SK-N-SH (cell line): ENCODE results near the gene RBMS3. TPM values are rescaled to one million over a fixed set of nuclear protein-coding genes. Genes with fewer than 3 reads are reported as not detected.

ENCODE experiments used
- CTCF ChIA-PET: fragments of 300-600, 350-600 bp; formaldehyde crosslinking; extraction: SDS; loops from one replicate; lab custom pipeline; 2021; lab: Yijun Ruan, JAX
- POLR2A ChIA-PET: fragments of 350-600 bp; sonication (Branson Sonifier 250); formaldehyde crosslinking; extraction: SDS; loops from one replicate; lab custom pipeline; 2020; ENCODE audit warnings: antibody characterized with exemption, inconsistent platforms; lab: Yijun Ruan, JAX
- DNase-seq: peaks from one replicate; pipeline ENCODE4 v3.0.0; 2012
- H2AFZ ChIP-seq: fragments of 200-600 bp; sonication (generic); 2 replicates; pipeline ENCODE4 v1.8.1; 2016; ENCODE audit warnings: antibody characterized with exemption, mild to moderate bottlenecking, low read depth
- H3F3A ChIP-seq: fragments of 200-600 bp; sonication (generic); replicated peaks from 2 replicates; pipeline ENCODE3; 2016; ENCODE audit warnings: antibody characterized with exemption, mild to moderate bottlenecking; ENCODE audit not compliant: insufficient read depth
- H3K27ac ChIP-seq, 2 experiments: fragments of 200-500 bp in 1 of 2; fragments of 200-600 bp in 1 of 2; sonication (Bioruptor generic) in 1 of 2; sonication (generic), shearing (Covaris generic) in 1 of 2; 2 replicates each; pipeline versions ENCODE4 v1.5.1 to v1.6.1; 2014 to 2016; ENCODE audit warnings: low read depth in 2 of 2, inconsistent platforms in 1 of 2, low read length in 1 of 2, mild to moderate bottlenecking in 1 of 2, mixed read lengths in 1 of 2
- H3K27me3 ChIP-seq: fragments of 200-600 bp; sonication (generic), shearing (Covaris generic); 2 replicates; pipeline ENCODE4 v1.6.1; 2016; ENCODE audit warnings: mixed run types; ENCODE audit not compliant: insufficient read depth
- H3K36me3 ChIP-seq, 2 experiments: fragments of 200-500 bp in 1 of 2; fragments of 200-600 bp in 1 of 2; sonication (Bioruptor generic) in 1 of 2; sonication (generic) in 1 of 2; replicated peaks in 1 of 2; 2 replicates each; pipeline versions ENCODE3 to v1.5.1; 2014 to 2016; ENCODE audit warnings: low read length in 1 of 2, mild to moderate bottlenecking in 1 of 2; ENCODE audit not compliant: insufficient read depth in 2 of 2, control insufficient read depth in 1 of 2
- H3K4me1 ChIP-seq, 2 experiments: fragments of 200-500 bp in 1 of 2; fragments of 200-600 bp in 1 of 2; sonication (Bioruptor generic) in 1 of 2; sonication (generic), shearing (Covaris generic) in 1 of 2; 2 replicates each; pipeline versions ENCODE4 v1.5.1 to v1.6.1; 2014 to 2016; ENCODE audit warnings: low read depth in 1 of 2, low read length in 1 of 2, mixed run types in 1 of 2; ENCODE audit not compliant: insufficient read depth in 2 of 2, control insufficient read depth in 1 of 2
- H3K4me2 ChIP-seq: fragments of 200-600 bp; sonication (generic), shearing (Covaris generic); 2 replicates; pipeline ENCODE4 v1.6.1; 2017; ENCODE audit warnings: mixed run types
- H3K4me3 ChIP-seq, 2 experiments: fragments of 200-500 bp in 1 of 2; fragments of 200-600 bp in 1 of 2; sonication (Bioruptor generic) in 1 of 2; sonication (generic), shearing (Covaris generic) in 1 of 2; 2 replicates each; pipeline versions ENCODE4 v1.5.1 to v1.8.1; 2014 to 2016; ENCODE audit warnings: low read depth in 2 of 2, inconsistent platforms in 1 of 2, low read length in 1 of 2, mild to moderate bottlenecking in 1 of 2, mixed read lengths in 1 of 2, moderate library complexity in 1 of 2
- H3K79me2 ChIP-seq: fragments of 200-600 bp; sonication (generic); 2 replicates; pipeline ENCODE4 v1.8.1; 2017; ENCODE audit warnings: mild to moderate bottlenecking; ENCODE audit not compliant: insufficient read depth
- H3K9ac ChIP-seq: fragments of 200-600 bp; sonication (generic); 2 replicates; pipeline ENCODE4 v1.6.1; 2017; ENCODE audit warnings: mixed run types
- H3K9me2 ChIP-seq: fragments of 200-600 bp; sonication (generic); 2 replicates; pipeline ENCODE4 v1.6.1; 2017; ENCODE audit warnings: mixed run types
- H3K9me3 ChIP-seq: fragments of 200-600 bp; sonication (generic); 2 replicates; pipeline ENCODE4 v1.6.1; 2017; ENCODE audit warnings: mixed run types, mild to moderate bottlenecking, moderate library complexity
- H4K20me1 ChIP-seq: fragments of 200-600 bp; sonication (generic); 2 replicates; pipeline ENCODE4 v1.6.1; 2017; ENCODE audit warnings: mild to moderate bottlenecking, mixed run types; ENCODE audit not compliant: insufficient read depth
- ELF1 ChIP-seq: IDR thresholded peaks from 2 replicates; pipeline ENCODE4 v1.4.0; 2012
- EP300 ChIP-seq, 2 experiments: IDR thresholded peaks; 2 replicates each; pipeline versions ENCODE4 v1.4.0 to v1.6.1; 2012; ENCODE audit warnings: borderline replicate concordance in 1 of 2, low read depth in 1 of 2, low read length in 1 of 2
- FOSL2 ChIP-seq: IDR thresholded peaks from 2 replicates; pipeline ENCODE4 v1.4.0; 2012; ENCODE audit warnings: low read depth, mild to moderate bottlenecking, moderate library complexity, borderline replicate concordance
- FOXM1 ChIP-seq: IDR thresholded peaks from 2 replicates; pipeline ENCODE4 v1.4.0; 2012; ENCODE audit warnings: low read depth, mild to moderate bottlenecking
- GABPA ChIP-seq: IDR thresholded peaks from 2 replicates; pipeline ENCODE4 v1.4.0; 2012; ENCODE audit warnings: low read depth, mild to moderate bottlenecking
- GATA2 ChIP-seq: sonication (generic); formaldehyde crosslinking; IDR thresholded peaks from 2 replicates; pipeline ENCODE4 v1.5.0; 2020; ENCODE audit warnings: mild to moderate bottlenecking, missing genetic modification reagents
- JUND ChIP-seq: IDR thresholded peaks from 2 replicates; pipeline ENCODE4 v1.4.0; 2012
- MEF2A ChIP-seq: IDR thresholded peaks from 2 replicates; pipeline ENCODE4 v1.4.0; 2012; ENCODE audit warnings: low read depth, borderline replicate concordance
- MXI1 ChIP-seq: IDR thresholded peaks from 2 replicates; pipeline ENCODE4 v1.6.1; 2012; ENCODE audit warnings: mild to moderate bottlenecking, low read depth, low read length, improper control_type of control experiment
- NRF1 ChIP-seq: IDR thresholded peaks from 2 replicates; pipeline ENCODE4 v1.6.1; 2012; ENCODE audit warnings: low read depth, mild to moderate bottlenecking, low read length
- RCOR1 ChIP-seq: fragments of 150-350 bp; IDR thresholded peaks from 2 replicates; pipeline ENCODE4 v1.6.1; 2017; ENCODE audit warnings: antibody characterized with exemption, low read length
- RFX5 ChIP-seq: IDR thresholded peaks from 2 replicates; pipeline ENCODE4 v1.6.1; 2012; ENCODE audit warnings: mild to moderate bottlenecking, improper control_type of control experiment, low read length
- TAF1 ChIP-seq: IDR thresholded peaks from 2 replicates; pipeline ENCODE4 v1.6.1; 2012; ENCODE audit warnings: low read depth, mild to moderate bottlenecking, low read length, moderate library complexity, borderline replicate concordance
- TCF12 ChIP-seq: IDR thresholded peaks from 2 replicates; pipeline ENCODE4 v1.4.0; 2012
- TEAD4 ChIP-seq: IDR thresholded peaks from 2 replicates; pipeline ENCODE4 v1.4.0; 2012; ENCODE audit warnings: mild to moderate bottlenecking, borderline replicate concordance; ENCODE audit not compliant: insufficient read depth
- YY1 ChIP-seq: IDR thresholded peaks from 2 replicates; pipeline ENCODE4 v1.4.0; 2012; ENCODE audit warnings: low read depth, mild to moderate bottlenecking
- WGBS: methylation state at CpG from one replicate; pipeline ENCODE4 v1.1.6; 2017; ENCODE audit warnings: low lambda C conversion rate; 5-methylcytosine and 5-hydroxymethylcytosine counted together
- polyA plus RNA-seq, 3 experiments: library from polyadenylated mRNA; depleted of rRNA; stranded (reverse); fragments of >200 nt; gene quantifications; 2 replicates each; pipeline ENCODE4 v1.2.3, GENCODE V29; 2012
- TF ChIP-seq, protein P1 (sequence below): IDR thresholded peaks from 2 replicates; pipeline ENCODE4 v1.4.0; 2012; ENCODE audit warnings: low read depth, borderline replicate concordance
- TF ChIP-seq, protein P2 (sequence below): IDR thresholded peaks from 2 replicates; pipeline ENCODE4 v1.6.1; 2012; ENCODE audit warnings: mild to moderate bottlenecking, low read depth, low read length, moderate library complexity
- TF ChIP-seq, protein P3 (sequence below): fragments of 150-350 bp; IDR thresholded peaks from 2 replicates; pipeline ENCODE4 v1.6.1; 2016; ENCODE audit warnings: mild to moderate bottlenecking, low read depth, low read length
- TF ChIP-seq, protein P4 (sequence below): IDR thresholded peaks from 2 replicates; pipeline ENCODE4; 2012

RBMS3 gene
- polyA plus RNA-seq, 1 of the 3 experiments (the other 2 are of a cell fraction), result 8.2 TPM

DNA sequence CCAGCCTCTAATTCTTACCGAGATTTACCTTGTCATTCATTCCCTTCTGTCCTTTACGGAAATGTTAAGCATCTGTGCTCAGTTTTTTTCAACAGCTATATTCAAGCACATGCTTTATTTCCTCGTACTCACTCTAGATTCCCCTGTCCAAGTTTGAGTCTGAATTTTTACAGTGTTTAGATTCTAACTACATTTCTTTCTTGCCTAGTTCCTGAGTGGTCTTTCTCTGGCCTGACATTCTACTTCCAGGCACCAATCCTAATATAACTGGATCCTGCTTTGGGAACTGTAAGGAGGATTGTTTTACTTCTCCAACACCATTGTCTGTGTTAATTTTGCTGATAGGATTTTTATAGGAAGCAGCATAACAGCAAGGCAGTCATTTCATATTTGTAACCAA, 222.4 kb downstream of the RBMS3 start:
- Histone ChIP-seq H3K4me1 (no peaks in the 10 kb centered on the region), H3K4me2 (no peak overlapping the region)
- WGBS, result 92% methylated on average over 3 of the region's 3 CpGs

DNA sequence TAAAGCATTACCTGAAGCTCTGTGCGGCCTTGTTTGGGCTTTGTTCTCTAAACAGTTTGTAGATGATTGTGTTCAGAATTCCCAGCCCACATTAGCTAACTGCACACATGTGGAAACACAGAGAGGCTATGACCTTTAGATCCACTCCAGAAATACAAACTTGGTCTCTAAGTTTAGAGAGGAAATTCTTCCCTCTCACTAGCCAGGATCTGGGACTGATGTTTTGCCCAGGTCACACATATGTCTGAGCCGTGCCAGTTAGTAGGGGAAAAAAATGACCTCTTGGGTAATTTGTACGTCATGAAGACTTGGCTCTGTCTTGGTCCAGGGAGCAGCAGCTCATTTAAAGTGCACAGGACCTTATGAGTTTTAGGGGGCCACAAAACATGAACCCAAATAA, 223.1 kb downstream of the RBMS3 start:
- no peak for DNase-seq
- no peak for TF ChIP-seq RCOR1
- no peak for TF ChIP-seq EP300 (IDR thresholded peaks at IDR 0.05; ENCODE audit: borderline replicate concordance in 1 of 2, low read depth in 1 of 2, low read length in 1 of 2)
- no peak for TF ChIP-seq YY1
- TF ChIP-seq, protein P1, sequence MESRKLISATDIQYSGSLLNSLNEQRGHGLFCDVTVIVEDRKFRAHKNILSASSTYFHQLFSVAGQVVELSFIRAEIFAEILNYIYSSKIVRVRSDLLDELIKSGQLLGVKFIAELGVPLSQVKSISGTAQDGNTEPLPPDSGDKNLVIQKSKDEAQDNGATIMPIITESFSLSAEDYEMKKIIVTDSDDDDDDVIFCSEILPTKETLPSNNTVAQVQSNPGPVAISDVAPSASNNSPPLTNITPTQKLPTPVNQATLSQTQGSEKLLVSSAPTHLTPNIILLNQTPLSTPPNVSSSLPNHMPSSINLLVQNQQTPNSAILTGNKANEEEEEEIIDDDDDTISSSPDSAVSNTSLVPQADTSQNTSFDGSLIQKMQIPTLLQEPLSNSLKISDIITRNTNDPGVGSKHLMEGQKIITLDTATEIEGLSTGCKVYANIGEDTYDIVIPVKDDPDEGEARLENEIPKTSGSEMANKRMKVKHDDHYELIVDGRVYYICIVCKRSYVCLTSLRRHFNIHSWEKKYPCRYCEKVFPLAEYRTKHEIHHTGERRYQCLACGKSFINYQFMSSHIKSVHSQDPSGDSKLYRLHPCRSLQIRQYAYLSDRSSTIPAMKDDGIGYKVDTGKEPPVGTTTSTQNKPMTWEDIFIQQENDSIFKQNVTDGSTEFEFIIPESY, result no peak
- no peak for TF ChIP-seq MEF2A
- no peak for TF ChIP-seq JUND
- TF ChIP-seq, protein P2, sequence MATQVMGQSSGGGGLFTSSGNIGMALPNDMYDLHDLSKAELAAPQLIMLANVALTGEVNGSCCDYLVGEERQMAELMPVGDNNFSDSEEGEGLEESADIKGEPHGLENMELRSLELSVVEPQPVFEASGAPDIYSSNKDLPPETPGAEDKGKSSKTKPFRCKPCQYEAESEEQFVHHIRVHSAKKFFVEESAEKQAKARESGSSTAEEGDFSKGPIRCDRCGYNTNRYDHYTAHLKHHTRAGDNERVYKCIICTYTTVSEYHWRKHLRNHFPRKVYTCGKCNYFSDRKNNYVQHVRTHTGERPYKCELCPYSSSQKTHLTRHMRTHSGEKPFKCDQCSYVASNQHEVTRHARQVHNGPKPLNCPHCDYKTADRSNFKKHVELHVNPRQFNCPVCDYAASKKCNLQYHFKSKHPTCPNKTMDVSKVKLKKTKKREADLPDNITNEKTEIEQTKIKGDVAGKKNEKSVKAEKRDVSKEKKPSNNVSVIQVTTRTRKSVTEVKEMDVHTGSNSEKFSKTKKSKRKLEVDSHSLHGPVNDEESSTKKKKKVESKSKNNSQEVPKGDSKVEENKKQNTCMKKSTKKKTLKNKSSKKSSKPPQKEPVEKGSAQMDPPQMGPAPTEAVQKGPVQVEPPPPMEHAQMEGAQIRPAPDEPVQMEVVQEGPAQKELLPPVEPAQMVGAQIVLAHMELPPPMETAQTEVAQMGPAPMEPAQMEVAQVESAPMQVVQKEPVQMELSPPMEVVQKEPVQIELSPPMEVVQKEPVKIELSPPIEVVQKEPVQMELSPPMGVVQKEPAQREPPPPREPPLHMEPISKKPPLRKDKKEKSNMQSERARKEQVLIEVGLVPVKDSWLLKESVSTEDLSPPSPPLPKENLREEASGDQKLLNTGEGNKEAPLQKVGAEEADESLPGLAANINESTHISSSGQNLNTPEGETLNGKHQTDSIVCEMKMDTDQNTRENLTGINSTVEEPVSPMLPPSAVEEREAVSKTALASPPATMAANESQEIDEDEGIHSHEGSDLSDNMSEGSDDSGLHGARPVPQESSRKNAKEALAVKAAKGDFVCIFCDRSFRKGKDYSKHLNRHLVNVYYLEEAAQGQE, result no peak
- TF ChIP-seq, protein P3, sequence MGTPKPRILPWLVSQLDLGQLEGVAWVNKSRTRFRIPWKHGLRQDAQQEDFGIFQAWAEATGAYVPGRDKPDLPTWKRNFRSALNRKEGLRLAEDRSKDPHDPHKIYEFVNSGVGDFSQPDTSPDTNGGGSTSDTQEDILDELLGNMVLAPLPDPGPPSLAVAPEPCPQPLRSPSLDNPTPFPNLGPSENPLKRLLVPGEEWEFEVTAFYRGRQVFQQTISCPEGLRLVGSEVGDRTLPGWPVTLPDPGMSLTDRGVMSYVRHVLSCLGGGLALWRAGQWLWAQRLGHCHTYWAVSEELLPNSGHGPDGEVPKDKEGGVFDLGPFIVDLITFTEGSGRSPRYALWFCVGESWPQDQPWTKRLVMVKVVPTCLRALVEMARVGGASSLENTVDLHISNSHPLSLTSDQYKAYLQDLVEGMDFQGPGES, result no peak
- TF ChIP-seq NRF1, result no peak
- no peak for TF ChIP-seq TAF1

More for the DNA sequence above, 222.4 kb downstream of the RBMS3 start:
- ChIA-PET POLR2A (no interaction called here), CTCF (no interaction called here)
- H4K20me1 ChIP-seq, result no peaks in the 10 kb centered on the region
- DNase-seq, result no peak
- no peaks in the 10 kb centered on the region for H3K9me2 ChIP-seq
- no peaks in the 10 kb centered on the region for H3K27me3 ChIP-seq
- H3K36me3 ChIP-seq, result peaks cover 11 to 17% of the 10 kb centered on the region in 2 experiments
- H3K9ac ChIP-seq, result no peak overlapping the region
- peaks cover 15% of the 10 kb centered on the region for H3F3A ChIP-seq
- 0 out of 4 replicates have a peak overlapping the region, but pooled peaks of 1 of the 2 experiments have one; percentile 6 for H3K27ac ChIP-seq
- H3K9me3 ChIP-seq, result no peaks in the 10 kb centered on the region
- TF ChIP-seq MXI1 (no peak), GABPA (no peak), EP300 (IDR thresholded peaks at IDR 0.05; ENCODE audit: borderline replicate concordance in 1 of 2, low read depth in 1 of 2, low read length in 1 of 2) (no peak), FOSL2 (no peak), TCF12 (no peak), GATA2 (CRISPR knock-in tag) (no peak), ELF1 (no peak), FOXM1 (no peak), TEAD4 (no peak), RFX5 (no peak)
- TF ChIP-seq, protein P4, sequence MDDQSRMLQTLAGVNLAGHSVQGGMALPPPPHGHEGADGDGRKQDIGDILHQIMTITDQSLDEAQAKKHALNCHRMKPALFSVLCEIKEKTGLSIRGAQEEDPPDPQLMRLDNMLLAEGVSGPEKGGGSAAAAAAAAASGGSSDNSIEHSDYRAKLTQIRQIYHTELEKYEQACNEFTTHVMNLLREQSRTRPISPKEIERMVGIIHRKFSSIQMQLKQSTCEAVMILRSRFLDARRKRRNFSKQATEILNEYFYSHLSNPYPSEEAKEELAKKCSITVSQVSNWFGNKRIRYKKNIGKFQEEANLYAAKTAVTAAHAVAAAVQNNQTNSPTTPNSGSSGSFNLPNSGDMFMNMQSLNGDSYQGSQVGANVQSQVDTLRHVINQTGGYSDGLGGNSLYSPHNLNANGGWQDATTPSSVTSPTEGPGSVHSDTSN, result no peak
- TF ChIP-seq, protein P1, result no peak
- H3K79me2 ChIP-seq, result peaks cover 45% of the 10 kb centered on the region; the same call in 1 of the 2 replicates
- H3K4me3 ChIP-seq, result no peak overlapping the region
- H2AFZ ChIP-seq, result no peak overlapping the region

More for the DNA sequence above, 223.1 kb downstream of the RBMS3 start:
- Histone ChIP-seq H3K9ac (no peak overlapping the region), H3K4me1 (no peaks in the 10 kb centered on the region), H4K20me1 (no peaks in the 10 kb centered on the region), H3K9me2 (no peaks in the 10 kb centered on the region), H3K4me2 (no peak overlapping the region), H3K4me3 (no peak overlapping the region), H3K79me2 (peaks cover 52% of the 10 kb centered on the region; the same call in 1 of the 2 replicates), H3K27me3 (no peaks in the 10 kb centered on the region), H3K27ac (no peak overlapping the region; a peak in 1 of 4 replicates), H3K9me3 (no peaks in the 10 kb centered on the region), H3K36me3 (peaks cover 14 to 17% of the 10 kb centered on the region in 2 experiments), H3F3A (peaks cover 12% of the 10 kb centered on the region), H2AFZ (no peak overlapping the region)
- CTCF ChIA-PET, result interaction anchor here (1.1 kb wide), 1 partner anchor 10 kb away, joined by 3 read pairs; no protein-coding TSS in a partner anchor
- POLR2A ChIA-PET, result no interaction called here
- 100% methylated on average over 3 of the region's 3 CpGs for WGBS
